Measurements from ENCODE around the gene KIAA1217.

The KIAA1217 gene

DNA sequence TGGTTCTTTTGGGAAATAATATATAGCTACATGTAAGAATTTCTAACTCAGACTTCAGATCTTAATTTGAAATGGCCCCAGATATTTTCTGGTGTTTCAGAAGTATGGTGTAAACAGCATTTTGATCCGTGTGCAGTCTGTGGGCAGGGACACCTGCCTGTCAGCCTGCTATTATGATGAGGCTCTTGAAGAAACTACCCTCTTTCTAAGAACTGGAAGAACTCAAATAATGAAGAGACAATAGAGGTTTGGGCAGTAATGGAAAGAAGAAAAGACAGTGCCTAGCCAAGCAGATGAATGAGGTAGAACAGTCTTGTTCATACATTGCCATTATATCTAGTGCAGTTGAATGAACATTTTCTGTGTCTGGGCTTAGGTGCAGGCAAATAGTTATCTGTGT is 258.2 kb downstream of the KIAA1217 start:
- Histone ChIP-seq H3K9ac (peak overlapping the region; percentile 16; the same call in 1 of the 2 replicates), H3K27ac (peak overlapping the region; percentile 58; the same call in 1 of the 2 replicates)

DNA sequence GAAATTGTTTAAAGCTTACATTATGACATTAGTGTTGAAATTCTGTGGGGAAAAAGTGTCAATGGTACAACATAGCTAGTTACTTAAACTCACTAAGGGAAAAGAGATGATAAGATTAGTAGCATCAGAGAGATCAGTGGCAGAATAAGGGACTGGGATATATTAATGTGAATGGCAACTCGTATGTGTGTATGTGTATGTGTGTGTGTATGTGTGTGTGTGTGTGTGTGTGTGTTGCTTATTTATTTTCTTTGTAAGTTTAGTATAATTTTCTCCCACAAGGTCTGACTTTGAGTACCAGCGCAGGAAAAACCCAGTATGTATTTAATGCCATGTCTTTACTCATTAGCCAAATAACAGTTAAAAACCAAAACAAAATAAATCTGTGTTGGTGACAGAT is 258.7 kb downstream of the KIAA1217 start:
- no peaks in the 10 kb centered on the region for H3K36me3 ChIP-seq (ENCODE audit: insufficient read depth)
- no peaks in the 10 kb centered on the region for H3K27me3 ChIP-seq (ENCODE audit: insufficient read depth, low read depth)
- no peak overlapping the region; the same call in 1 of the 2 replicates for H3K9ac ChIP-seq
- 0 out of 2 replicates have a peak overlapping the region, but pooled peaks have one; percentile 58 for H3K27ac ChIP-seq
- peak overlapping the region; percentile 75 for H3K4me2 ChIP-seq
- no peaks in the 10 kb centered on the region for H3K79me2 ChIP-seq (ENCODE audit: insufficient read depth, low read depth)
- no peak overlapping the region for H3K4me3 ChIP-seq (IDR thresholded peaks at IDR 0.05; ENCODE audit: insufficient read depth, low read depth, low read length)
- no peaks in the 10 kb centered on the region for H4K20me1 ChIP-seq (ENCODE audit: insufficient read depth)
- H3K4me1 ChIP-seq (ENCODE audit: low read depth, poor library complexity, severe bottlenecking): peaks cover 38% of the 10 kb centered on the region
- TF ChIP-seq, protein P1, sequence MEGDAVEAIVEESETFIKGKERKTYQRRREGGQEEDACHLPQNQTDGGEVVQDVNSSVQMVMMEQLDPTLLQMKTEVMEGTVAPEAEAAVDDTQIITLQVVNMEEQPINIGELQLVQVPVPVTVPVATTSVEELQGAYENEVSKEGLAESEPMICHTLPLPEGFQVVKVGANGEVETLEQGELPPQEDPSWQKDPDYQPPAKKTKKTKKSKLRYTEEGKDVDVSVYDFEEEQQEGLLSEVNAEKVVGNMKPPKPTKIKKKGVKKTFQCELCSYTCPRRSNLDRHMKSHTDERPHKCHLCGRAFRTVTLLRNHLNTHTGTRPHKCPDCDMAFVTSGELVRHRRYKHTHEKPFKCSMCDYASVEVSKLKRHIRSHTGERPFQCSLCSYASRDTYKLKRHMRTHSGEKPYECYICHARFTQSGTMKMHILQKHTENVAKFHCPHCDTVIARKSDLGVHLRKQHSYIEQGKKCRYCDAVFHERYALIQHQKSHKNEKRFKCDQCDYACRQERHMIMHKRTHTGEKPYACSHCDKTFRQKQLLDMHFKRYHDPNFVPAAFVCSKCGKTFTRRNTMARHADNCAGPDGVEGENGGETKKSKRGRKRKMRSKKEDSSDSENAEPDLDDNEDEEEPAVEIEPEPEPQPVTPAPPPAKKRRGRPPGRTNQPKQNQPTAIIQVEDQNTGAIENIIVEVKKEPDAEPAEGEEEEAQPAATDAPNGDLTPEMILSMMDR (conservative IDR thresholded peaks at IDR 0.05; ENCODE audit: low read depth, low read length): no peak
- H2AFZ ChIP-seq (ENCODE audit: low read depth): no peak overlapping the region

More for the DNA sequence above, 258.2 kb downstream of the KIAA1217 start:
- Histone ChIP-seq H3K4me2 (peak overlapping the region; percentile 75), H3K27me3 (ENCODE audit: insufficient read depth, low read depth) (no peaks in the 10 kb centered on the region), H3K4me1 (ENCODE audit: low read depth, poor library complexity, severe bottlenecking) (peaks cover 38% of the 10 kb centered on the region), H3K79me2 (ENCODE audit: insufficient read depth, low read depth) (no peaks in the 10 kb centered on the region), H4K20me1 (ENCODE audit: insufficient read depth) (no peaks in the 10 kb centered on the region), H2AFZ (ENCODE audit: low read depth) (no peak overlapping the region), H3K4me3 (IDR thresholded peaks at IDR 0.05; ENCODE audit: insufficient read depth, low read depth, low read length) (no peak overlapping the region), H3K36me3 (ENCODE audit: insufficient read depth) (no peaks in the 10 kb centered on the region)
- TF ChIP-seq, protein P1 (conservative IDR thresholded peaks at IDR 0.05; ENCODE audit: low read depth, low read length): no peak

DNA sequence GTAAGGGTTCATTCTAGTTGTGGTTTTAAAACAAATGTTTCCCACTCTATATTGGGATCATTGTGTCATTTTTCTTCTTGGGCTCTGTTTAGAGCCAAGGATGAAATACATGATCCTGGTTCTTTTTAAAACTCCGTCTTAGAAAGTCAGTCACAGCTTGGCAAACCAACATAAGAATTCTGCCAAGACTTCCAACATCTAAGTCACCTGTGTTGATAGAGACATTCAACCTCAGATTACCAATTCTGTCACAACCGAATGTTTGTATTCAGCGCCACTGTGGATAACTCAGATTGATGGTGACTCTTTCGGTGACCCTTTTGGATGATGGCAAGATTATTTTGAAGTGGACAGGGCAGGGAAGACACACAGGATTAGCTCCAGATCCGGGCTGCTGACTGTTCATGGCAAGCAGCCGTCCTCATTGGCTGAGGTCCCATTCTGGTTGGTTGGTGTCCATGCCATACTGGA is 259.4 kb downstream of the KIAA1217 start:
- H3K4me1 ChIP-seq (ENCODE audit: low read depth, poor library complexity, severe bottlenecking): peaks cover 38% of the 10 kb centered on the region
- H3K27me3 ChIP-seq (ENCODE audit: insufficient read depth, low read depth): no peaks in the 10 kb centered on the region
- H3K27ac ChIP-seq: no peak overlapping the region
- no peaks in the 10 kb centered on the region for H3K79me2 ChIP-seq (ENCODE audit: insufficient read depth, low read depth)
- H2AFZ ChIP-seq (ENCODE audit: low read depth): no peak overlapping the region
- peak overlapping the region; percentile 75; the same call in 1 of the 2 replicates for H3K4me2 ChIP-seq
- no peak overlapping the region for H3K4me3 ChIP-seq (IDR thresholded peaks at IDR 0.05; ENCODE audit: insufficient read depth, low read depth, low read length)
- H4K20me1 ChIP-seq (ENCODE audit: insufficient read depth): no peaks in the 10 kb centered on the region
- TF ChIP-seq, protein P1 (conservative IDR thresholded peaks at IDR 0.05; ENCODE audit: low read depth, low read length): no peak
- no peaks in the 10 kb centered on the region for H3K36me3 ChIP-seq (ENCODE audit: insufficient read depth)
- no peak overlapping the region for H3K9ac ChIP-seq

DNA sequence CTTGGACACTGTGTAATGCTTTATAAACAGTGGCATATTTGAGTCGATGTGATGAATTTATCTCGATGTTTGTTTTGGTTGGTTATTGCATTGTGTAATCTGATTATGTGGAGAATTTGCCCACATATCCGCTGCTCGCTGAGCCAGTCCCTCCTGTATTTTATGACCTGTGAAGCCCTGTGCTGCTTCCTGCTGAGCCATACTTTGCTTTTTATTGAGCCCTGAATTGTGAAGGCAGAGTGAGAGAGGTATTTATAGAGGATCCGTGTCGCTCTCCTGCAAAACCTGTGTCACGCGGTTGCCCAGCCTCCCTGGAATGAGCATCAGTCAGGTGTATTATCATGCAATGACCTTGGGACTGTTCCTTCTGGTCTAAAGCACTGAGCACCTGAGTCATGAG is 261.1 kb downstream of the KIAA1217 start:
- TF ChIP-seq, protein P1 (conservative IDR thresholded peaks at IDR 0.05; ENCODE audit: low read depth, low read length): no peak

More for the DNA sequence above, 261.1 kb downstream of the KIAA1217 start:
- Histone ChIP-seq H3K27me3 (ENCODE audit: insufficient read depth, low read depth) (no peaks in the 10 kb centered on the region), H4K20me1 (ENCODE audit: insufficient read depth) (no peaks in the 10 kb centered on the region), H2AFZ (ENCODE audit: low read depth) (no peak overlapping the region), H3K9ac (no peak overlapping the region), H3K4me3 (IDR thresholded peaks at IDR 0.05; ENCODE audit: insufficient read depth, low read depth, low read length) (no peak overlapping the region), H3K4me1 (ENCODE audit: low read depth, poor library complexity, severe bottlenecking) (peaks cover 35% of the 10 kb centered on the region), H3K4me2 (no peak overlapping the region), H3K79me2 (ENCODE audit: insufficient read depth, low read depth) (no peaks in the 10 kb centered on the region), H3K36me3 (ENCODE audit: insufficient read depth) (no peaks in the 10 kb centered on the region), H3K27ac (no peak overlapping the region)

All from KMS-11 (cell line).